Stimulated activated CD4-positive, alpha-beta T cell treated with anti-CD3 and anti-CD28 coated beads, Interleukin-1b, Interleukin-23, amount 100 ng/mL, for 24 hours (primary cell): ENCODE data around the gene GOLGA8A.
"Not testable (repeated sequence)": the region's sequence is repeated elsewhere in the genome, so short reads cannot be mapped to it uniquely, and the experiment has no call there.

Experiments
- DNase-seq, 4 experiments: peaks; one replicate each; pipeline ENCODE4 v3.0.0-alpha.2; 2020; ENCODE audit warnings: low read depth in 4 of 4, low spot score in 1 of 4

Gene GOLGA8A

DNA sequence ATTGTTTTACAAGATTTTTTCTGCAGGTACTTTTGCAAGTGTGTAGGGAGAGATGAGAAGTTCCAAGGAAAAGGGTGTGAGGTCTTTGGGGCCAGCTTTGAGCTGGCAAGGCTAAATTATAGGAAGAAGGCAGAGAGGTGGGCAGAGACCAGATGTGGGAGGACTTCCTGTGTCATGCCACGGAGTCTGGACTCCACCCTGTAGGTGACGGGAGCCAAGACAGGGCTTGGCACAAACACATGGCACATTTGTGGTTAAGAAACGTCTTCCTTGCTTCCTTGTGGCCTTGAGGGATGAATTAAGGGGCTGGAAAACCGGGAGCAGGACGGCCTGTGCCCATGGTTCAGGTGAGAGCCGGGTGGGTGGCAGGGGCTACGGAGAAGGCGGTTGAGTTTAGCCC lies 19.2 kb downstream of the GOLGA8A start:
- DNase-seq: not testable (repeated sequence)

DNA sequence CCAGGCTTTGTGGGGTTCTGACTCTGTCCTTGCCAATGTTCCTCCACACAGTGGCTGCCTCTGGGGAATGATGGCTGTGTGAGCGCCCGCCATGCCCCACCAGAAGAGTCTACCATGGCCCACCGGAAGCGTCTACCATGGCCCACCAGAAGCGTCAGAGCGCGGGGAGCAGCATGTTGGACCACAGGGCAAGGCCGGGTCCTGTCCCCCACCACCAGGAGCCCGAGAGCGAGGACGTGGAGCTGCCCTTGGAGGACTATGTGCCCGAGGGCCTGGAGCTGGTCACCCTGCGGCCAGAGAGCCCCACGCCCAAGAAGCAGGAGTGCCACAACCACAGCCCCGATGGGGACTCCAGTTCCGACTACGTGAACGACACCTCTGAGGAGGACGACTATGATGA lies 28.1 kb downstream of the GOLGA8A start:
- not testable (repeated sequence) for DNase-seq

DNA sequence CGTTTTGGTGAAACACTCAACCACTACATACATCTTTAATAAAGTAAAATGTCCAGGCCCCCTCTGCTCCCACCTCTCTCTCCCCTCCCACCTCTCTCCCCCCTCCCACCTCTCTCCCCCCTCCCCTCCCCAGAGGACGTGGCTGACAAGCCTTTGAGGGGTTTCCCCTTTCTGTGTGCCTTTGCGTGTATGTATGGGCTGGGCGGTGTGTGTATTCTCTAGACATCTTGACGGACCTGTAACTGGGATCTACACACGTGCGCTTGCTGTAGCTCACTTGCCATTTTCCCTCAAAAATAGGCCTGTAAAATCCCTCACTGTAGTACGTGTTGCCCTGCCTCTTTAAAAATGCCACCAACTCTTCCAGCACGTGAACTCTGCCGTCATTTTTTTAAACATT lies 28.6 kb downstream of the GOLGA8A start:
- not testable (repeated sequence) for DNase-seq

DNA sequence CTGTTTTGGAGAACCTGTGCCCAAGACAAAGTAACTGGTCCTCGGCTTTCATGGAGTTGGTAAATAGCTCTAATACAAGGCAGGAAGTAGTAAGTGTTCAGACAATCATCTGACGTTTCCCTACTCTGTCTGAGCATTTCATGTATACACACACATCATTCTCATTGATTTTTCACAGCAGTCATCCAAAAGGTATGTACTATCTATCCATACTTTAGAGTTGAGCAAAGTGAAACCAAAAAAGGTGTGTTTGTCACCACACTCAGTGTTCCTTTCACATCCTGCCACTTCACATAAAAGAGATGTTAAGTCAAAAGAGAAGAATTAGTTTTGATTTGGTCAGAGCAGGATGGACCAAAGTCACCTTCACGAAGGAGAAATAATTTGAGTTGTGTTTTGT lies 33.7 kb downstream of the GOLGA8A start:
- not testable (repeated sequence) for DNase-seq

DNA sequence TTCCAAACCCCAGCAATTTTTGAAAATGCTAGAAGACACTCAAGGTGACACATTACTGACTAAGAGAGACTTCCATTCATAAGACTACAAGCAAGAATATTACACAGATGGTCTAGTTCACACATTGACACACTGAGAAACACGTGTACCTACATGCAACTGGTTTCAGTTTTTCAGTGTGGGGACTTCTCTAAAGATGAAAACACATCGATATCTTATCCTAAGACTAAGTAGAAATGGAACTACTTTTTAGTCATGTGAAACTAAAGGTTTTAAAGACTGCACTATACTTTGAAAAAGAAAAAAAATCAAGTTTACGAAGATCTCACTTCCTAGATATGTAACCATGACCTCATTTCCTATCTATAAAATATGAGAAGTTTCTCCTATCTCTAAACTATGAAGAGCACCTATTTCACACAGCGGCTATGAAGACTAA lies 34.4 kb downstream of the GOLGA8A start:
- not testable (repeated sequence) for DNase-seq

DNA sequence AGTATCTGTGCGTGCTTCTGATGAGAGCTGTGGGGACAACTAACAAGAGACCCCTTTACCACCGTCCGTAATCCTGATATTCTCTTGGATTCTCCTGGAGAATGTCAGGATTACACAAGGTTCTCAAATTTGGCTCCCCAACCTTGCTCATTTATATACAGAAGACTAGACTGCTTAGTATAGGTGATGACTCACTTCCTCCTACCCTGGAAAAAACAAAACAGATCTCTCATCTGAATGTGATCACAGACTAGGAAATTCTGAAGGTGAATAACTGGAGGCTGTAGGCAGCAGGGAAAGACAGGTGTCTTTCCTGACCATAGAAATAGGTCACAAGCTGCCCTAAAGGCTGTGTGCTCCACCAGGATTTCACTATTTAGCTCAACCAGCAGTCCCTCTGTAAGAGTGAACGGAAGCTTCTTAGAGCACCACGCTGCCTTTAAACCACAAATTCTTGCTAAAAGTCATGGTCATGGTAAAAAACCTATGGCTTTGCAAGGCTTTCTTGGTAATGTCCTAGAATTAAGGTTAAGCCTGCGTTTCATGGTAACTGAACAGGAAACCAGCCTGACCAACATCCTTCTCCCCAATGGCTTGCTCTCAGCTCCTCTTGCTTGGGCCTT lies 39.9 kb downstream of the GOLGA8A start:
- not testable (repeated sequence) for DNase-seq

DNA sequence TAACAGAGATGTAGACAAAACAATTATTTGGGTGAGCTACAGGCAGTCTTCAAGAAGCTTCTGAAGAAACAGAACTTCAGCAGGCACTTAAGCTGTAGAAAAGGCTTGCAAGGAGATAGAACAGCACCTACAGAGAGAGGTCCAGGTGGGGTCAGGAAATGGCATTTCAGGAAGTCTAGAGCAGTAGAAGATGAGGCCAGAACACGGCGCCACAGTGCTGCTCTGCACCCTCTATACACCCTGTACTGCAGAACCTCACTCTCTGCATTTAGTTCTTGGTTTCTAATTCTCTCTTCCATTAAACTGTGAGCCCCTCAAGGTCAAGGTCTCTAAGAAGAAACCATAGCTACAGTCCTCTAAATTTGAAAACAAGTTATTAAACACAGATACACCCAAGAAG lies 44.6 kb downstream of the GOLGA8A start:
- DNase-seq: not testable (repeated sequence)

DNA sequence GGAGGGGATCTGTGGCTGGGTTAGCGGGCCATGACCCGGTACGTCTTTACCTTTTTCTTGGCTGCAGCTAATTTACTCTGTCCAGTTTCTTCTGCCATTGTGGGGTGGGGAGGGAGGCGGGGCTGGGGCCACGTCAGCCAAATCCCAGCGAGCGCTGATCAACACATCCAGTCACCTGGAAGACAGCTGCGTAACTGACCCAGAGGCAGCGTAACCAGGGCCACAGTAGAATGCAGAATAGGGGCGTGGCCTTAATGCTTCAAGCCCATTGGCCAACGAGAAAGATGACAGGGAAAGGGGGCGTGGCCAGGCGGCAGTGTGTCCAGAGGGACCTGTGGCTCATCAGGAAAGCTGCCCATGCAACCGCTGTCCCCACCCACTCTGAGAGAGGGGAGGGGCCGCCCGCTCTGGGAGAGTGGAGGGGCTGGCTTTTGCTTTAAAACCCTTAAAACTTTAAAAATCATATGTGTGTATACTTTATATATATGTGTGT lies 48.0 kb downstream of the GOLGA8A start:
- not testable (repeated sequence) for DNase-seq
